Endothelial cell of umbilical vein (primary cell): ENCODE data around the gene LRRC14B. TPM values are rescaled to one million over a fixed set of nuclear protein-coding genes. Genes with fewer than 3 reads are reported as not detected.

ENCODE experiments used
- BruUV-seq: library from RNA; stranded (reverse); fragments of 400-500 nt; replicated peaks from 2 replicates; lab custom pipeline; 2021; lab: Mats Ljungman, UMichigan
- CTCF ChIA-PET: fragments of 300-600, 350-600 bp; sonication (Branson Sonifier 250); formaldehyde crosslinking; loops from one replicate; lab custom pipeline; 2021; ENCODE audit warnings: antibody characterized with exemption, inconsistent platforms; lab: Charles Lee
- POLR2A ChIA-PET: fragments of 300-600, 350-600 bp; sonication (Branson Sonifier 250); formaldehyde crosslinking; loops from one replicate; lab custom pipeline; 2021; ENCODE audit warnings: antibody characterized with exemption, inconsistent platforms; lab: Charles Lee
- DNase-seq: peaks from one replicate; pipeline ENCODE4 v3.0.0-alpha.2; 2011; ENCODE audit warnings: low read depth, low spot score
- FAIRE-seq: peaks from 2 replicates; lab custom pipeline; 2011; peaks lifted over from hg19 to GRCh38; lab: Jason Lieb, UNC
- H2AFZ ChIP-seq: 2 replicates; pipeline ENCODE4 v1.6.0; 2012; ENCODE audit warnings: low read depth, low read length, control low read depth, inconsistent platforms
- H3K27ac ChIP-seq: 2 replicates; pipeline ENCODE4 v1.5.1; 2011; ENCODE audit warnings: low read depth, mild to moderate bottlenecking, control low read depth, low read length, moderate library complexity; ENCODE audit not compliant: insufficient read depth
- H3K27me3 ChIP-seq, 2 experiments: 2 replicates each; pipeline versions ENCODE4 v1.6.0 to v1.6.1; 2011; ENCODE audit warnings: low read length in 2 of 2, mixed read lengths in 1 of 2; ENCODE audit not compliant: control insufficient read depth in 2 of 2, insufficient read depth in 2 of 2
- H3K36me3 ChIP-seq, 2 experiments: 2 replicates in 1 of 2; 3 replicates in 1 of 2; pipeline ENCODE4 v1.5.1; 2011; ENCODE audit warnings: low read length in 2 of 2, mild to moderate bottlenecking in 1 of 2, moderate library complexity in 1 of 2; ENCODE audit not compliant: control insufficient read depth in 2 of 2, insufficient read depth in 2 of 2; ENCODE audit errors: extremely low read depth in 1 of 2
- H3K4me1 ChIP-seq: 3 replicates; pipeline ENCODE4 v1.5.1; 2011; ENCODE audit warnings: mild to moderate bottlenecking, low read length; ENCODE audit not compliant: control insufficient read depth, insufficient read depth; ENCODE audit errors: extremely low read depth
- H3K4me2 ChIP-seq: 2 replicates; pipeline ENCODE4 v1.6.1; 2011; ENCODE audit warnings: low read length, control low read depth, mixed read lengths; ENCODE audit not compliant: insufficient read depth
- H3K4me3 ChIP-seq, 3 experiments: fragments of 200-600 bp in 1 of 3; sonication (generic), shearing (Covaris generic) in 1 of 3; replicated peaks in 1 of 3; 2 replicates each; pipeline ENCODE4 v1.5.1; 2011 to 2016; ENCODE audit warnings: control low read depth in 3 of 3, low read length in 3 of 3, mild to moderate bottlenecking in 2 of 3, inconsistent platforms in 1 of 3, low read depth in 1 of 3, moderate library complexity in 1 of 3; ENCODE audit not compliant: insufficient read depth in 1 of 3
- H3K79me2 ChIP-seq: 2 replicates; pipeline ENCODE4 v1.6.0; 2012; ENCODE audit warnings: low read length, inconsistent platforms; ENCODE audit not compliant: control insufficient read depth, insufficient read depth
- H3K9ac ChIP-seq: replicated peaks from 2 replicates; pipeline ENCODE3; 2011; ENCODE audit warnings: low read length, control low read depth; ENCODE audit not compliant: insufficient read depth; ENCODE audit errors: extremely low read depth
- H3K9me1 ChIP-seq: replicated peaks from 3 replicates; pipeline ENCODE4 v1.6.0; 2011; ENCODE audit warnings: mild to moderate bottlenecking, low read length; ENCODE audit not compliant: control insufficient read depth, insufficient read depth; ENCODE audit errors: extremely low read depth
- H3K9me3 ChIP-seq: replicated peaks from 2 replicates; pipeline ENCODE4 v1.5.1; 2012; ENCODE audit warnings: low read length, inconsistent platforms; ENCODE audit not compliant: control insufficient read depth, insufficient read depth
- H4K20me1 ChIP-seq: replicated peaks from 2 replicates; pipeline ENCODE3; 2011; ENCODE audit warnings: mild to moderate bottlenecking, low read length; ENCODE audit not compliant: control insufficient read depth, insufficient read depth; ENCODE audit errors: extremely low read depth
- FOS ChIP-seq: IDR thresholded peaks from 2 replicates; pipeline ENCODE4 v1.6.1; 2011; ENCODE audit warnings: mild to moderate bottlenecking, low read length, moderate library complexity, borderline replicate concordance; ENCODE audit not compliant: insufficient read depth
- MYC ChIP-seq: IDR thresholded peaks from one replicate; pipeline ENCODE4 v1.6.1; 2011; ENCODE audit warnings: mild to moderate bottlenecking, low read depth, low read length
- POLR2AphosphoS5 ChIP-seq: IDR thresholded peaks from 2 replicates; pipeline ENCODE4 v1.6.1; 2012; ENCODE audit warnings: low read depth, mild to moderate bottlenecking, control low read depth, low read length, moderate library complexity; ENCODE audit not compliant: insufficient read depth
- dilution Hi-C: fragments of 300-500 bp; cut with MboI; formaldehyde crosslinking; loops from one replicate; pipeline ENCODE4 v1.15.0; 2019; ENCODE audit warnings: low sequenced_read_pairs; ENCODE audit not compliant: extremely low pct_ligation_motif_present
- intact Hi-C: fragments of 100-400 bp; cut with micrococcal nuclease; formaldehyde crosslinking; loops from one replicate; pipeline ENCODE4 v1.10.0; 2022
- polyA plus RNA-seq, 4 experiments: library from polyadenylated mRNA; depleted of rRNA in 3 of 4; stranded (reverse) in 3 of 4; unstranded in 1 of 4; fragments of >200 nt; gene quantifications; 2 replicates each; pipeline versions ENCODE4 v1.2.1 to v1.2.3, GENCODE V29; 2011 to 2012; ENCODE audit warnings: missing spikeins in 1 of 4
- total RNA-seq: library from RNA; stranded (reverse); gene quantifications from 2 replicates; pipeline ENCODE4 v1.2.3, GENCODE V29; 2021

LRRC14B gene
- total and polyA plus RNA-seq, 2 donors (not counting 3 experiments of a cell fraction or from before 2014, with no cell fraction given): not detected

DNA sequence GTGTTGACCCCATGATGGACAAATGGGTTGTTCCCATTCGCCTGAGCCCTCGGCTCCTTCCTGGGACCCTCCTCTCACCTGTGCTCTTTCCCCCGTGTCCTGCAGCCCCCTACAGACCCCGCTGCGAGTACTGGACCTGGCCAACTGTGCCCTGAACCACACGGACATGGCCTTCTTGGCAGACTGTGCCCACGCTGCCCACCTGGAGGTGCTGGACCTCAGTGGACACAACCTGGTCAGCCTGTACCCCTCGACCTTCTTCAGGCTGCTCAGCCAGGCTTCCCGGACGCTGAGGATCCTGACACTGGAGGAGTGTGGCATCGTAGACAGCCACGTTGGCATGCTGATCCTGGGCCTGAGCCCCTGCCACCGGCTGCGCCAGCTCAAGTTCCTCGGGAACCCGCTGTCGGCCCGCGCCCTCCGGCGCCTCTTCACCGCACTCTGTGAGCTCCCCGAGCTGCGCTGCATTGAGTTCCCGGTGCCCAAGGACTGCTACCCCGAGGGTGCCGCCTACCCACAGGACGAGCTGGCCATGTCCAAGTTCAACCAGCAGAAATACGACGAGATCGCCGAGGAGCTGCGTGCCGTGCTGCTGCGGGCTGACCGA lies 3.4 kb downstream of the LRRC14B start:
- no peaks in the 10 kb centered on the region for H4K20me1 ChIP-seq
- no peaks in the 10 kb centered on the region for H3K36me3 ChIP-seq
- TF ChIP-seq FOS: no peak
- DNase-seq: no peak
- no peak for FAIRE-seq
- ChIA-PET POLR2A (interaction anchor here (0.6 kb wide), 1 partner anchor 64 kb away, joined by 5 read pairs; no protein-coding TSS in a partner anchor), CTCF (interaction anchor here (1.1 kb wide), 1 partner anchor 40 kb away, joined by 3 read pairs; no protein-coding TSS in a partner anchor)
- no peak overlapping the region for H3K4me2 ChIP-seq
- H3K4me1 ChIP-seq: no peaks in the 10 kb centered on the region
- H3K79me2 ChIP-seq: no peaks in the 10 kb centered on the region
- no peak overlapping the region for H3K4me3 ChIP-seq
- H2AFZ ChIP-seq: no peak overlapping the region
- no peaks in the 10 kb centered on the region for H3K9me3 ChIP-seq
- H3K27me3 ChIP-seq: peaks cover 3 to 8% of the 10 kb centered on the region in 2 experiments
- no peak overlapping the region for H3K9ac ChIP-seq
- no peaks in the 10 kb centered on the region for H3K9me1 ChIP-seq
- no TSS peak for BruUV-seq
- intact Hi-C loops (no loop called here), dilution Hi-C loops (no loop called here)
- H3K27ac ChIP-seq: no peak overlapping the region

DNA sequence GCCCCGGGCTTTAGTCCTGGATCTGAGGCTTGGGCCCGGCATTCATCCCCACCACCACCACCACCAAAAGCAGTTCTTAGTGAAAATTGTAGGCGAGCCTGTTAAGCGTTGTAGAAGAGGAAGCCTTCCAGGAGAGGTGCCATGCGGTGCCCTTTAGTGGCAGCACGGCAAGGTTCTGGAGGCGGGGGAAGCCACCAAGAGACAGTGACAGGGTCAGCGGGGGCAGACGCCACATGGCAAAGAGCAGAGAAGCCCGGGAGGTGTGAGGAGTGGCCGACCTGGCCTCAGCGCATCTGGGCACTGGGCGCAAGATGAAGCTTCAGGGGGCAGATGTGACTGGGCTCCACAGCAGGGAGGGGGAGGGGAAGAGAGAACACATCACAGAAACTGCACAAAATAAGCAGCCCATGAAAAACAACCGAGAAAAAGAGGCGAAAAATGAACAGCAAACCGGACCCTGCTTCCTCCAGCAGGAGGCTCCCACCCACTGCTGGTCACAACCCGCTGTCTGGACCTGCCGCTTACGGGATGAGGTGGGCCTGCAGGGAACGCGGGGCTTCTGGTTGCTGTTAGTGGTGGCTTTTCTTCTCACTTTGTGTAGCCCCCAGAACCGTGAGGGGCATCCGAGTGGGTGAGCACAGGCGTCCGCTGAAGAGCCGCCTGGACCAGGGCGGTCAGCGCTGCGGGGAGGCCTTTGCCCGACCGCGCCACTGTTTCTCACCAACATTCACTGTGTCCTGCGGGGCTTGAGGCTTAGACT lies 4.3 kb downstream of the LRRC14B start:
- no peak for DNase-seq
- Histone ChIP-seq H3K79me2 (no peaks in the 10 kb centered on the region), H4K20me1 (no peaks in the 10 kb centered on the region), H3K4me1 (no peaks in the 10 kb centered on the region), H3K9ac (no peak overlapping the region), H3K4me2 (no peak overlapping the region), H2AFZ (no peak overlapping the region), H3K9me3 (no peaks in the 10 kb centered on the region), H3K4me3 (no peak overlapping the region), H3K9me1 (no peaks in the 10 kb centered on the region), H3K27ac (no peak overlapping the region), H3K27me3 (peaks cover 3 to 6% of the 10 kb centered on the region in 2 experiments), H3K36me3 (no peaks in the 10 kb centered on the region)
- POLR2A ChIA-PET: no interaction called here
- TF ChIP-seq MYC (no peak), POLR2AphosphoS5 (no peak)
- dilution Hi-C loops (no loop called here), intact Hi-C loops (no loop called here)
- FAIRE-seq: no peak
- BruUV-seq: no TSS peak
- CTCF ChIA-PET: no interaction called here
